Measurements from ENCODE around the gene B3GALNT2.

The B3GALNT2 gene

GRCh38 chr1:235401251-235401650, 103.0 kb downstream of the B3GALNT2 start:
- TF ChIP-seq CTCF (conservative IDR thresholded peaks at IDR 0.05; ENCODE audit: low read depth, low read length), result no peak
- no peak overlapping the region for H3K4me3 ChIP-seq (ENCODE audit: low read depth, low read length)
- DNase-seq (ENCODE audit: low read depth), result no peak
